Dedifferentiated amniotic fluid mesenchymal stem cell (primary cell): ENCODE data around the gene ZNF329.
"Not testable (repeated sequence)": the region's sequence is repeated elsewhere in the genome, so short reads cannot be mapped to it uniquely, and the experiment has no call there.

Experiments used
- DNase-seq: peaks from one replicate; pipeline ENCODE4 v3.0.0-alpha.2; 2016; ENCODE audit errors: extremely low spot score

Gene ZNF329

DNA sequence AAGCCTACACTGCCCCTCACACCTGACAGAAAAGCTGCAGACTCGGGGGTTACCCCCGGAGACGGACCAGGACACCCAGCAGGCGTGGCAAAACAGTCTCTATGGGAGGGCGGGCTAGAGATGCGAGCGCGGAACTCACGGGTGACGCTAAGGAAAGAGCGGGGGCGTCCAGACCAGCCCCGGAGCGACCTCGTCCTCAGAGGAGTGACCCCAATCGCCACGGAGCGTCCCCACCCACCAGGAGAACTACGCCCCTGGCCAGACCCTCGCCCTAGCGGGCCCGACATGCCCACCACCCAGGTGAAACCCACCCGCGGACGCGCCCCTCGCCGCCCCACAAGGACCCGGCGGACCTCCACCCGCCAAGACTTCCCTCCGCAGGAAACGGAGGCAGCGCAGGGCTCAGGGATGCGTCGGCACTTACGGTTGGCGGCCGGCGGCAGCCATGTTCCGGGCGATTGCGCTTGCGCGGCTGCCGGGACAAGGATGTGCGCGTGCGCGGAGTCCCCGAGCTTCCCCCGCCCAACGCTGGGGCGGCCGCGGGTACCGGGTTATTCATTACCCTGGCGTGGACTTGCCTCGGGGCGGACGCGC, at the start of gene ZNF329:
ZNF329 (minus strand) TSS at position 462 of the 594 bp plus-strand sequence. CDS start 21,286 bp downstream, outside the sequence.
- DNase-seq: peak; percentile 81

DNA sequence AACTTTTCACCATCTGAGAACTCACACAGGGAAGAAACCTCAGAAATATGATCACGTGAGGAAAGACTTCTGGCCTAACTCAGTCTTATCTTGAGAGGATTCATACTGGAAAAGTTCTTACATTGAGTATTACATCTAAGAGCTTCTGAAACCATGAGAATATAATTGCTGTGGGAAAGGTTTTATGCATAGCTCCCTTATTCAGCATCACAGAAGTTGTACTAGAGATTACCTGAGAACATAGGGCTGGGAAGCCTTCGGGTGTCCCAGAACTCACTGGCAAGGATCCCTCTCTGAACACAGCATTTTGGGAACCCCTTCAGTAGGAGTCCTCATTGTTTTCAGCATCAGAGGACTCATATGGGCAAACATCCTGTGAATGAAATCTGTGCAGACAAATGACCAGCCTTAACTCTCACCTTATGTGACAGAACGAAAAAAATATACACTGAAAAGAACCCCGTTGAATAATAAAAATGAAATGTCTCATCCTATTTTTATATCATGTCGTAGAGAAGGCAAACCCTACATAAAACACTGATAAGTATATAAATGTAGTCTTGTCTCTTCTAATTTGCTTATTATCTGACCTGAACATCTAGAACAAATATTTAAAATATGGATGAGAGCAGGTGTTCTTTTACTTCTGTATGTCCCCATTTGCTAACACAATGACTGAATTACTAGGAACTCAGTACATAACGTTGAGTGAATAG, 46.5 kb upstream of the ZNF329 start:
- no peak for DNase-seq

DNA sequence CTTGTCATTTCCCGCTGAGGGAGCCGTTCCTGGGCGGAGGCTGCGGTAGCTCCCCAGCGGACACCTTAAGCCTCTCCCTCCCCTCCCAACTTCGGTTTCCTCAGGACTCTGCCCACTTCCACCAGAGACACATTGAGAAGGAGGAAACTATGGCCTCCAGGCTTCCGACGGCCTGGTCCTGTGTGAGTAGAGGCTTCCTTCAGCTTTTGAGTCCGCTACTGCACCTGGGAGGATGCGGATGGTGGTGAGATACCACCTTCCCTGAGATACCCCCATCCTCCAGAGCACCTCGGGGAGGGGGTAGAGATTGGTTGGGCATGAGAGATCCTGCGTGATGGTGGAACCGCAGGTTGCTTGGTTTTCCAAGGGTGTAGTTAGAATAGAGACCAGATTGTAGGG, 33.2 kb upstream of the ZNF329 start:
- DNase-seq: no peak

DNA sequence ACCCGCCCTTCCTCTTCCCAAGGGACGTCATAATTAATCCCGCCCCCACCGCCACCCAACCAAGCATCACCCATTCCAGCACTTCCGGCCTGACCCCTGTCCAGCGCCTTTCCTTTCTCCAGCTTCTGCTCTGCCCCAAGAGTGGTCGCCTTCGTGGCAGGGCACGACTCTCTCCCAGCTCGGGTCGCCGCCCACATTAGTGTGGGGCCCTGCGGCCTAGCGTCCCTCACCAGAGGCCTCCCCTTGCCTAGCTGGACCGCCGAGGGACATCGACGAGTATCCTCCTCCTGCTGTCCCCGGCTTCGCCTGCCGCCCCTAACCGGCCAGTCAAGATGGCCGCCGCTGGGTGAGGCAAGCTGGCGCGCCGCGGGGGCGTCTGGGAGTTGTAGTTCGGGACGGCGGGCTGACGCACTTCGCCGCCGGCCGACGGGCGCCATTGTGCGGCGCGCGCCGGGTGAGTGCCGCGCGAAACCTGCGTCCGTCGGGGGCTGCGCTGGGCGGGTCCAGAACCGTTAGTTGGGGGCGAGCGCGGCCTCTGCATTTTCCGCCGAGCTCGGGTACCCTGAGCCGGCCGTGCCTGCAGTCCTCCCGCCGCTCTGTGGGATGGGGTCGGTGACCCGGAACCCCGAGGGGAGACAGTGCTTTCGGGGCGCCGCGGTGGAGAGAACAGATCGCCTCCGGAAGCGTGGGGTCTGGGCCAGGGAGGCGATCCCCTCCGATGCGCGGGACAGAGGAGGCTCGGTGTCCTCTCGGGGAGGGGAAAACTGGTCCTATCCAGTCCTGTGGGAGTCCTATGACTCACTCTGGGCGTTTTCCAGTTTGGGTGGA, 32.6 kb upstream of the ZNF329 start, which contains the start of gene ZNF274:
ZNF274 (plus strand) TSS at position 73 of the 828 bp plus-strand sequence. CDS start 905 bp downstream, outside the sequence.
- DNase-seq: peak; percentile 81

DNA sequence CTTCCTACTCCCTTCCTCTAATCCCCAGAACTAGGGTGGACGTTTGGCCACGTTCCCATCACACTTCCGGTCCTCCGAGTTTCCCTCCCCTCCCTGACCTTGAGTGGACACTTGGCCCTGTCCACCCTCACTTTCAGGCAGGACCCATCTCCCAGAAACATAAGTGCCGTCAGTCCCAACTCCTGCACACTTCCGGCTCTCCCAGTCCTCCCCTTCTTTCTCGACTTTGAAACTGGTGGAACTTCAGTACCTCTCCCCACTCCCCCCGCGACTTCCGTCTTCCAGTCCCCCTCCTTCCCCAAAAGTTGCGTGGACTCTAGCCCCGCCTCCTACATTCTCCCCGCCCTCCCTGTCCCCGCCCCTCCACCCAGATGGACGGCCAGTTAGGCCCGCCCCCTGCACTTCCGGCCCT, 32.0 kb upstream of the ZNF329 start:
- peak; percentile 51 for DNase-seq

DNA sequence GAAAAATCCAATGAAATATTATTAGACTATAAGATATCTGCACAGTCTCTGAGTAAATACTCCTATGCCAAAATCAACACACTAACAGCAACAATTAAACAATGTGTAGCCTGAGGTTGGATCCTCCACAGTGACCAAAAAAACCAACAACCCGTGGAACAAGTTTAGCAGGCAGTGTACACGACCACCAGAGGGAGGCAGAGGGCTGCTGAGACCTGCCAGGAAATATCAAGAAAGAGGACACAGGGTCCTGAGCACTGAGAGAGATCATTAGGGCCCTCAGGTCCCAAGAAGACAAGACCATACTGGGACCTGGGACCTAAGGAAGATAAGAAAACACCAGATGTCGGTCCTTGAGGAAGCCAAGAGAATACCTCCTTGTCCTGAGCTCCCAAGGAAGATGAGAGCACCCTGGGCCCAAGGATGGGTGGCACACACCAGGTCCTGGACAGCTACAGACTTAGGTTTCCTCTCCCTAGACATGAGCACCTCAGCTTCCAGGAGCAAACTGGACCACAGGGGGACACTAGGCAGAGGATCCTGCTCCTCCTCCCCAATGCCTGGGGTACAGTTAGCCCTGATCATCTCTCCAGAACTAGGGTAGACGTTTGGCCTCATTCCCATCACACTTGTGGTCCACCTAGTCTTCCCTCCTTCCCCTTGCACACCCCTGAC, 31.4 kb upstream of the ZNF329 start:
- DNase-seq: no peak

DNA sequence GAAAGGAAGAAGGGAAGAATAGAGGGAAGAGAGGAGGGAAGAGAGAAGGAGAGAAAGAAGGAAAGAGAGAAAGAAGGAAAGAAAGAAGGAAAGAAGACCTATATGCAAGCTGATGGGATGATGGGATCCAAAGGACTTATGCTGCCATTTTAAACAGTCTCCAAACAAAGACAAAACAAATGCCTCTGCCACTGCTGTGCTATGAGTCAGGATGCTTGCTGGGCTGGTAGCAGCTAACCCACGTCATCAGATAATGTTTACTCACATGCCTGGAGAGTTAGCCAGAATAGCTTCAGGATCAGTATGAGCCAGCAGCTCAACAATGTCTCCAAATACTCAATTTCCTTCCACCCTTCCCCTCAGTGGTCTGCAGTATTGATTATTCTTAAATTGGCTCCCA, 20.3 kb upstream of the ZNF329 start:
- DNase-seq: no peak

DNA sequence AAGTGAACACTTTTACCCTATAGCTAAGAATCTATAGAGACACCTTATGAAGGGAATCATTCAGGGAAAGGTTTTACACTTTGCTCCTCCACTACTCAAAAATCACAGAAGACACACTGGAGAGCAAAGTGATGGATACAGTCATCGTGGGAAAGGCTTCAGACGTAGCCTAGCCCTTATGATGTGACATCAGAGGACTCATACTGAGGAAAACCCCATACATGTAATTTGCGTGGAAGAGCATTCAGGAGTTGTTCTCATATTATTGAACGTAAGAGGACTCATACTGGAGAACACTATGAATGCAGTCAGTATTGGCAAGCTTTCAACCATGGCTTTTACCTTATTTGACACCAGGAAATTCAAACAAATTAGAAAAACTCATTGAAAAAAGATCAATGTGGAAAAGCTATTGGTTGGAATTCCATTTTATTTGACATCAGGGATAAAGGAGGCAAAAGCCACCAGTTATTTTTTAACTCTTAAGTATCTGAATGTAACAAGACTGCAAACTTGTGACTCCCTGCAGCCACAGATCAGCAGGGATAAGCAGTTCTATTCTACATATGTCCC, 16.2 kb upstream of the ZNF329 start:
- no peak for DNase-seq

DNA sequence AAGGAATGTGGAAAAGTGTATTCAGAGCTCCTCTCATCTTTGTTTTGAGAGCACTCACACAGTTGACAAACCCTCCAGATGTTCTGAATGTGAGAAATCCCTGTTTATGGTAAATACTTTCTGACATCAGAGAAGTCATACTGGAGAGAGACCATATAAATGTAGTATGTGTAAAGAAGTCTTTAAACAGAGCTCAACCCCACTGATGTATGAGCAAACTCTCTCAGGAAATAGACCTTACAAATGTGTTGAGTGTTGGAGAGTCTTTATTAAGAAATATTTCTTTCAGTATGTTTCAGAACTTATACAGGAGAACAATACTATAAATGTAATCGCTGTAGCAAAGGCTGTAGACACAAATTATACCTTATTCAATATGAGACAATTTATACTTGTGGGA, 15.7 kb upstream of the ZNF329 start:
- no peak for DNase-seq

DNA sequence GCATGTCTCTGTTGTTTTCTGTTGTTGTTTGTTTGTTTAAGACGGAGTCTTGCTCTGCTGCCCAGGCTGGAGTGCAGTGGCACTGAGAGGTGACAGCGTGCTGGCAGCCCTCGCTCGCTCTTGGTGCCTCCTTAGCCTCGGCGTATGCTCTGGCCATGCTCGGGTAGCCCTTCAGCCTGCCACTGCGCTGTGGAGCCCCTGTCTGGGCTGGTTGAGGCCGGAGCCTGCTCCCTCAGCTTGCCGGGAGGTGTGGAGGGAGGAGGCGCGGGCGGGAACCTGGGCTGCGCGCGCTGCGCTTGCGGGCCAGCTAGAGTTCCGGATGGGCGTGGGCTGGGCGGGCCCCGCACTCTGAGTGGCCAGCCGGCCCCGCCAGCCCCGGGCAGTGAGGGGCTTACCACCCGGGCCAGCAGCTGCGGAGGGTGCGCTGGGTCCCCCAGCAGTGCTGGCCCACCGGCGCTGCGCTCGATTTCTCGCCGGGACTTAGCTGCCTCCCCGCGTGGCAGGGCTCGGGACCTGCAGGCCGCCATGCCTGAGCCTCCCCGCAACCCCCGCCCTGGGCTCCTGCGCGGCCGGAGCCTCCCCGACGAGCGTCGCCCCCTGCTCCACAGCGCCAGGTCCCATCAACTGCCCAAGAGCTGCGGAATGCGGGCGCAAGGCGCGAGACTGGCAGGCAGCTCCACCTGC, 6.6 kb upstream of the ZNF329 start:
- no peak for DNase-seq

DNA sequence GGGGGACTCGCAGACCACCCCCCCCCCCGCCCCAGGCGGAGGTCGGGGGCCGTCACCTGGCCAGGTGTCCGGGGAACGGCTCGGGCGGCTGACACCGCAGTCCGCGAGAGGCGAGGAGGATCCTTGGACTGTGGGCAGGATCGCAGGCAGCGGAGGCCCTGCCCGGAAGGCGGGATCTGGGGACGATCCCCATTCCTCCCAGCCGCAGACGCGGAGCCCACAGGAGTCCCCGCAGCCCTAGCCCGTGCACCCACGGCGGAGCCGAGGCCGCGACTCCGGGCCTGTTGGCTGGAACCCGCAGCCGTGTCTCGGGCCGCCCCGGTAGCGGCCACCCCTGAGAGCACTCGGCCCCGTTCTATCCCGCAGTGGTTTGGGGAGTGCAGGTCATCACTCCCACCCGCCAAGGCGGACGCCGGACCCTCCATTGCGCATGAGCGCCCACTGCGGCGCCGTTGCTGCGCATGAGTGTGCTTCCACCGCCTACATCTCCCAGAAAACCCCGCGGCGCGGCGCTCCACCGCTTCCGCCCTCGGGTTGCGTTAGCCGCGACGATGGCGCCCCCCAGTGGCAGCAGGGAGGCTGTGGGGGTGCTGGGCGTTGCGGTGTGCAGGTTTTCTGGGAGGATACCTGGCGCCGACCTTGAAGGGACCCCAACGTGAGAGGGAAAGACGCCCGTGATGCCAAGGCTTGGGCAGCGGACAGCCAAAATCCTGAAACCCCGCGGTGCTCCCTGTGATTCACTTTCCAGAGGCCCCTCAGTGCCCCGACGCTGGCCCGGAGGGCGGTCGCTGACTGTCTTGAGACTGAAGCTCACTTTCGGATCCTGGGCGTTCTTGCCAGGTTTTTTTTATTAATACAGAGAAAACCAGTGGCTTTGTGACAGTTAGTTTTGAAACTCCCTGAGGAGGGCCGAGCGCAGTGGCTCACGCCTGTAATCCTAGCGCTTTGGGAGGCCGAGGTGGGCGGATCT, 4.4 kb upstream of the ZNF329 start:
- DNase-seq: peak; percentile 89

DNA sequence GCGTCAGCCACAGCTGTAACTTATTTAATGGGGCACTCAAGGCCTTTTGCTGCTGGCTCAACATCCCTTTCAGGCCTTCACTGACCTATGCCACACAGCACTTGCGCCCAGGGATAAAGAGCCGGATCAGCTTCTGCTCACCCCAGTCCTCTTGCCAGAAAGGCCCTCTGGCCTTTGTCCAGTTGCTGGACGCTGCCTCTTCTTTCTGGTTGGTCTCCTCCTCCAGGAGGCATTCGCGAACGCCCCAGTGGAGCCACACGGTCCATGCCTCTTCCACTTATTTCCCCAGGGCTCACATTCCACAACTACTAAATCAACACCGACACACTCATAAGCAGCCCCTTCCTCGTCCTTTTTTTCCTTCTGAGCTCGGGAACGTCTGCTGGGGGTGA, 3.7 kb upstream of the ZNF329 start:
- DNase-seq: no peak

DNA sequence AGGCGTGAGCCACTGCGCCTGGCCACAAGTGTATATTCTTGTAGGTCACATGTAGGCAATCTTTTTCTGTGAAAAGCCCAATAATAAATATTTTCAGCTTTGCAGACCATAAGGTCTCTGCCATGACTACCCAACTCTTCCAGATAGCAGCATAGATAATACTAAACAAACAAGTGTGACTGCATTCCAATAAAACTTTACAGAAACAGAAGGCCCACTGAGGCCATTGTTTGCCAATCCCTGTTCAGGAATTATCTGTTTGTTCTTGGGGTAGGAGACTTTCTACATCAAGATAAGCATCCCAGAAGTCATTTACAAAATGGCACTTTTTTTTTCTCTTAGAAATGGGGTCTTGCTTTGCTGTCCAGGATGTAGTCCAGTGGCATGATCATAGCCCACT, 2.8 kb upstream of the ZNF329 start:
- DNase-seq: no peak

DNA sequence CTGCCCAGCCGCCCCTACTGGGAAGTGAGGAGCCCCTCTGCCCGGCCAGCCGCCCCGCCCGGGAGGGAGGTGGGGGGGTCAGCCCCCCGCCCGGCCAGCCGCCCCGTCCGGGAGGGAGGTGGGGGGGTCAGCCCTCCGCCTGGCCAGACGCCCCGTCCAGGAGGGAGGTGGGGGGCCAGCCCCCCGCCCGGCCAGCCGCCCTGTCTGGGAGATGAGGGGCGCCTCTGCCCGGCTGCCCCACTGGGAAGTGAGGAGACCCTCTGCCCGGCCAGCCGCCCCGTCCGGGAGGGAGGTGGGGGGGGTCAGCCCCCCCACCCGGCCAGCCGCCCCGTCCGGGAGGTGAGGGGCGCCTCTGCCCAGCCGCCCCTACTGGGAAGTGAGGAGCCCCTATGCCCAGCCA, 3.1 kb downstream of the ZNF329 start:
- not testable (repeated sequence) for DNase-seq

DNA sequence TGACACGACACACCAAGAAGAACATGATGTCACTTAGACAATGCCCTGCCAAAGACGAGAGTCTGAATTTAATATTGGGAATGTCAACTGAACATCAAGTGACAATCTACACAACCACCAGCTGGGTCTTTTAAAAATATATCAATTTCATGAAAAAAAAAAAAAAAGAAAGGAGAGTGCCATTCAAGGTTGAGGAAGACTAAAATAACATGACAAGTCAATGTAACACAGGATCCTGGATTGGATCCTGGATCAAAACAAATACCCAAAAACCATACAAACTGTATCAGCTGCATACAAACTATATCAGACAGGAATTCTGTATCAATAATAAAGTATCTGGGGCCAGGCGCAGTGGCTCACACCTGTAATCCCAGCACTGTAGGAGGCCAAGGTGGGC, 4.7 kb downstream of the ZNF329 start:
- DNase-seq: no peak

DNA sequence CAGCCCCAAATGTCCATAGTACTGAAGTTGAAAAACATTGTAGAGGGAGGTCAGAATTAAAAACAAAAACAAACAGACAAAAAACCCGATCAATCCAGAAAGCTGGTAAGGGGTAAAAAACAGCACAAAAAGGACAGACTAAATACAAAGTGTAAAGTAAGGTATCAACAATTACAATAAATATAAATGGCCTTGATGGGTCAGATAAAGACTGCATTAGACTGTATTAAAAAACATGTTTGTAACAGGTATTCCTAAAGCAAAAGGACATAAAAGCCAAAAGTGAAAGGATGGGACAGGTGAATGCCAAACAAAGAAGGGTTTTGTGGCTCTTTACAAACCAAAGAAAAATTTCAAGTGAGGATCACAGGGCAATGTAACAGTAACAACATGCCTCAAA, 16.3 kb downstream of the ZNF329 start:
- DNase-seq: no peak

DNA sequence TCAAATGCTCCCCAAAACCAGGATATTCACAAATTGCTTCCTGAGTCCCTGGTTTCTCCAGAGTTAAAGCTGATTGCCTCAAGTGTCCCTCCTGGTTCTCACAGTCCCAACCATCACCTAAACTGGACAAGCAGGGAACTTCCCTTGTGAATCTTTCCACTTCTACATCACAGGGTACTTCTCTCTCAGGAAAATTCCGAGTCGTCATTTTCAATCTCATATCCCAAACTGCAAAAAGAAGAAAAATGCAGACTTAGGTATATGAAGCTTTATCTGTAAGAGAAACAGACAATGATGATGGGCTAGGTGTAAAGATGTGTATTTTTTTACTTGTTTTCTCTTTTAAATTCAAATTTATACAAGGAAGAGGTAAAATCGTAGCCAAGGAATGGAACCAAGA, 21.3 kb downstream of the ZNF329 start:
- DNase-seq: no peak

DNA sequence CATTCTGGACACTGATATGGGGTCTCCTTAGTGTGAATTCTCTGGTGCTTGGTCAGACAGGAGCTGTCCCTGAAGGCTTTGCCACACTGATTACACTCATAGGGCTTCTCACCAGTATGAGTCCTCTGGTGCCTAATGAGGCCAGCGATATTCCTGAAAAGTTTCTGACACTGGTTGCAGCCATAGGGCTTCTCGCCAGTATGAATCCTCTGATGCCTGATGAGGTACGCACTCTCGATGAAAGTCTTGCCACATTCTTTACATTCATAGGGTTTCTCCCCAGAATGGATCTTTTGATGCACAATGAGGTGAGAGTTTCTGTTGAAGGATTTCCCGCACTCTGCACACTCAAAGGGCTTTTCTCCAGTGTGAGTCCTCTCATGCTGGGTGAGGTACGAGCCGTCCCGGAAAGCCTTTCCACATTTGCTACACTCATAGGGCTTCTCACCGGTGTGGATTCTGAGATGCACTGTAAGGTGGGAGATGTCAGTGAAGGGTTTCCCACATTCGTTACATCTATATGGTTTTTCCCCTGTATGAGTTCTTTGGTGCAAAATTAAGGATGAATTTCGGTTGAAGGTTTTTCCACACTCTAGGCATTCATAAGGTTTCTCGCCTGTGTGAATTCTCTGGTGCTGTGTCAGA, 22.4 kb downstream of the ZNF329 start:
- DNase-seq: no peak

DNA sequence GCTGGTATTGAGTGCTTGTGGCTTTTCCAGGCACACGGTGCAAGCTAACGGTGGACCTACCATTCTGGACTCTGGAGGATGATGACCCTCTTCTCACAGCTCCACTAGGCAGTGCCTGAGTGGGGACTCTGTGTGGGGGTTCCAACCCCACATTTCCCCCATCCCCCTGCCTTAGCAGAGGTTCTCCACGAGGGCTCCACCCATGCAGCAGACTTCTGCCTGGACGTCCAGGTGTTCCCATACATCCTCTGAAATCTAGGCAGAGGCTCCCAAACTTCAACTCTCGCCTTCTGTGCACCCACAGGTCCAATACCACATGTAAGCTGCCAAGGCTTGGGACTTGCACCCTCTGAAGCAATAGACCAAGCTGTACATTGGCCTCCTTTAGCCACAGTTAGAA, 27.2 kb downstream of the ZNF329 start:
- no peak for DNase-seq
